HG03520 (cell line): ENCODE data around the gene IL22RA1.

Source experiments
- ATAC-seq: cut with Tn5 transposase; IDR thresholded peaks from one replicate; pipeline ENCODE4 v1.9.1; 2021; ENCODE audit warnings: mild to moderate bottlenecking, moderate library complexity; ENCODE audit not compliant: unreplicated experiment

IL22RA1 gene

GRCh38 chr1:24142546-24143534, at the start of gene IL22RA1:
Gene IL22RA1, minus strand, starts transcription at chr1:24143140. Its CDS starts 58 bp downstream, at chr1:24143082.
- no peak for ATAC-seq

GRCh38 chr1:24191860-24192259, 48.9 kb upstream of the IL22RA1 start:
- ATAC-seq: no peak

GRCh38 chr1:24190983-24191461, 48.1 kb upstream of the IL22RA1 start:
- ATAC-seq: peak; percentile 45

GRCh38 chr1:24189528-24189927, 46.6 kb upstream of the IL22RA1 start:
- ATAC-seq: no peak

GRCh38 chr1:24186993-24187790, 44.3 kb upstream of the IL22RA1 start, which contains the start of gene IFNLR1:
Gene IFNLR1, minus strand, starts transcription at chr1:24187289. Its CDS starts 41 bp downstream, at chr1:24187248.
- no peak for ATAC-seq

GRCh38 chr1:24186711-24186992, 43.7 kb upstream of the IL22RA1 start:
- ATAC-seq: no peak

GRCh38 chr1:24186031-24186710, 43.2 kb upstream of the IL22RA1 start:
- no peak for ATAC-seq

- ATAC-seq: no peak
Observed at GRCh38 chr1:24185076-24185475, 42.1 kb upstream of the IL22RA1 start.

GRCh38 chr1:24182061-24182460, 39.1 kb upstream of the IL22RA1 start:
- ATAC-seq: no peak

- ATAC-seq: no peak
Observed at GRCh38 chr1:24181619-24182018, 38.7 kb upstream of the IL22RA1 start.

GRCh38 chr1:24180676-24181075, 37.7 kb upstream of the IL22RA1 start:
- no peak for ATAC-seq

- no peak for ATAC-seq
Observed at GRCh38 chr1:24179251-24179840, 36.4 kb upstream of the IL22RA1 start.

GRCh38 chr1:24178407-24178806, 35.5 kb upstream of the IL22RA1 start:
- ATAC-seq: no peak

- no peak for ATAC-seq
Observed at GRCh38 chr1:24177161-24177560, 34.2 kb upstream of the IL22RA1 start.

- no peak for ATAC-seq
Observed at GRCh38 chr1:24175033-24175755, 32.3 kb upstream of the IL22RA1 start.

GRCh38 chr1:24173638-24174575, 31.0 kb upstream of the IL22RA1 start:
- ATAC-seq: no peak

GRCh38 chr1:24172598-24172997, 29.7 kb upstream of the IL22RA1 start:
- ATAC-seq: no peak

- no peak for ATAC-seq
Observed at GRCh38 chr1:24169286-24169685, 26.3 kb upstream of the IL22RA1 start.

GRCh38 chr1:24168245-24168644, 25.3 kb upstream of the IL22RA1 start:
- no peak for ATAC-seq
